T follicular helper cell (primary cell): Measurements from ENCODE around the gene SPEF1.

ENCODE experiments used
- DNase-seq: peaks from one replicate; pipeline ENCODE4 v3.0.0-alpha.2; 2020; ENCODE audit warnings: low read depth

Gene SPEF1

GRCh38 chr20:3748073-3748472 lies 33.2 kb downstream of the SPEF1 start:
- no peak for DNase-seq

- no peak for DNase-seq
Measured at GRCh38 chr20:3747471-3747870, 33.8 kb downstream of the SPEF1 start.

- DNase-seq = no peak
Measured at GRCh38 chr20:3745686-3746173, 35.5 kb downstream of the SPEF1 start.

GRCh38 chr20:3744806-3745685 lies 36.2 kb downstream of the SPEF1 start:
- peak; percentile 74 for DNase-seq

- no peak for DNase-seq
Measured at GRCh38 chr20:3744037-3744436, 37.2 kb downstream of the SPEF1 start.

GRCh38 chr20:3743251-3743650 lies 38.0 kb downstream of the SPEF1 start:
- no peak for DNase-seq

- DNase-seq = no peak
Measured at GRCh38 chr20:3741836-3742458, 39.3 kb downstream of the SPEF1 start.

GRCh38 chr20:3740615-3741301 lies 40.5 kb downstream of the SPEF1 start:
- no peak for DNase-seq

- no peak for DNase-seq
Measured at GRCh38 chr20:3739926-3740451, 41.3 kb downstream of the SPEF1 start.

- no peak for DNase-seq
Measured at GRCh38 chr20:3739054-3739925, 42.0 kb downstream of the SPEF1 start.

- no peak for DNase-seq
Measured at GRCh38 chr20:3738111-3739053, 42.9 kb downstream of the SPEF1 start.

- no peak for DNase-seq
Measured at GRCh38 chr20:3735768-3736167, 45.5 kb downstream of the SPEF1 start.

GRCh38 chr20:3734111-3734843 lies 47.0 kb downstream of the SPEF1 start:
- DNase-seq = no peak

GRCh38 chr20:3733119-3733995 lies 47.9 kb downstream of the SPEF1 start:
- no peak for DNase-seq

GRCh38 chr20:3732327-3733118 lies 48.7 kb downstream of the SPEF1 start, which contains the start of gene HSPA12B:
Gene HSPA12B (plus strand): TSS chr20:3732685. CDS start chr20:3738675, 5,990 bp downstream.
- no peak for DNase-seq

GRCh38 chr20:3731944-3732326 lies 49.3 kb downstream of the SPEF1 start:
- no peak for DNase-seq

- DNase-seq = no peak
Measured at GRCh38 chr20:3730803-3731672, 50.2 kb downstream of the SPEF1 start.
